Activated naive CD8-positive, alpha-beta T cell treated with anti-CD3 and anti-CD28 coated beads for 36 hours (primary cell): Measurements from ENCODE around the gene GRIA1. TPM values are rescaled to one million over a fixed set of nuclear protein-coding genes. Genes with fewer than 3 reads are reported as not detected.

Experiments used
- DNase-seq: peaks from one replicate; pipeline ENCODE4 v3.0.0; 2021
- H3K27ac Mint-ChIP-seq: one replicate; pipeline ENCODE4 v1.8.0; 2022; ENCODE audit warnings: mild to moderate bottlenecking, moderate library complexity, mixed read lengths
- H3K27me3 Mint-ChIP-seq: one replicate; pipeline ENCODE4 v1.8.0; 2022; ENCODE audit warnings: mild to moderate bottlenecking, mixed read lengths
- H3K36me3 Mint-ChIP-seq: one replicate; pipeline ENCODE4 v1.8.0; 2021; ENCODE audit warnings: mild to moderate bottlenecking, mixed read lengths
- H3K4me1 Mint-ChIP-seq: one replicate; pipeline ENCODE4 v1.8.0; 2021; ENCODE audit warnings: mixed read lengths
- H3K4me3 Mint-ChIP-seq: one replicate; pipeline ENCODE4 v1.8.0; 2022; ENCODE audit warnings: mild to moderate bottlenecking, moderate library complexity, mixed read lengths
- H3K9me3 Mint-ChIP-seq: one replicate; pipeline ENCODE4 v1.8.0; 2022; ENCODE audit warnings: mixed read lengths
- total RNA-seq, 2 experiments: library from RNA; stranded (reverse); gene quantifications; one replicate each; pipeline ENCODE4 v1.2.3, GENCODE V29; 2021

The GRIA1 gene
- total RNA-seq, 2 experiments from 2014 or later = not detected

DNA sequence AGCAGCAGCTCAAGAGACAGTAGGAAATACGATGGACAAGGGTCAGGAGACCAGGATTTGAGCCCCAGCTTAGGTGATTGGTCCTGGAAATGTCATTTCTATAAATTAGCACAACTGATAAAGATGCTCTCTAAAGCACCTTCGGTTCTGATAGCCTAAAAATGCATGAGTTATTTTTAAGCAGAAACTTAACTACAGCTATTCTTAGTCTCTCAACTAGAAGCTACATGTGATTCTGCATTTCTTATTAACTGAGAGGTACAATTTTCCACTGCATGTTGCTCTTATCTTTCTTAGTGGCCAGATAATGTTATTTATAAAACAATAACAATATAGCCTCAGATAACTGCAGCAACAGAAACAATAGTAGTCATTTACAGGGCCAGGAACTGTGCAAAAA is 136.4 kb downstream of the GRIA1 start:
- no peaks in the 10 kb centered on the region for H3K27me3 Mint-ChIP-seq
- no peak for DNase-seq
- no peak overlapping the region for H3K27ac Mint-ChIP-seq

DNA sequence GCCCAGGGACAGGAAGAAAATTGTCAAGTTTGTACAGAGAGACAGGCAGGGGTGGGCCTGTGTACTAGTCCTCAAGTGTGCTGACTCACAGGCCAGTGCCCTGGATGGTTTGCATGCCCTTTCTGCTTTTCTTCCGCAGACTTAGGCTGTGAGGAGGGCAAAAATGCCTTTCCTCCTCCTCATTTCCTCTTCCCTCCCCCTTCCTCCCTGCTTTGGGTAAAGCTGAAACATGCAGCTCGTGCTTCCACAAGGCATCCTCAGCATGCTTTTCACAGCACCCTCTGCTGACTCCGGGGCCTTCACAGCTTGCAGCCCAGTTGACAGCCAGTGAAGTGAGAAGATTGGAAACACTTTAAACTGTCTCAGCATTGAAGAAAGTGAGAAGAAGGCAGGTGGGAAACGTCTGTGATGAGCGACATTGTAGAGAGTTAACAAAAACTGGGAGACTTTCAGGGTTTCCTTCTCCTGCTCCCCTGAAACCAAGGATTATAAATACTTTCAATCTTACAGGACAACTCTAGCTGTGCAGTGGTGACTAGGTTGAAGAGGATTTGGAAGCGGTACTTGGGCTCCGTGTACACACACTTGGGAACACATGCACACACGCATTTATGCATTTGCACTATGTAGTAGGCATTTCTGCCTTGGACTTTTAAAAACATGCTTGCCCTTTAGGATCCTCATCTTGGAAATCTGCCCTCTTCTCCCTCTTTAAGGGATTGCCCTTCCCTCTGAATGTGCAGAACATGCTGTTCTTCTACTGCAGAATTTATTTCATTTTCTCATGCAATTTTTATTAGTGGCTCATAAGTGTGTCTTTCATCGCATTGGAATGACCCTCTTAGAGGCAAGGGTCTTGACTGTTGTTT is 138.8 kb downstream of the GRIA1 start:
- no peaks in the 10 kb centered on the region for H3K4me1 Mint-ChIP-seq

More for the DNA sequence above, 136.4 kb downstream of the GRIA1 start:
- H3K4me3 Mint-ChIP-seq = no peak overlapping the region
- H3K4me1 Mint-ChIP-seq = no peaks in the 10 kb centered on the region
- H3K36me3 Mint-ChIP-seq = no peaks in the 10 kb centered on the region
- peaks cover 1% of the 10 kb centered on the region for H3K9me3 Mint-ChIP-seq

DNA sequence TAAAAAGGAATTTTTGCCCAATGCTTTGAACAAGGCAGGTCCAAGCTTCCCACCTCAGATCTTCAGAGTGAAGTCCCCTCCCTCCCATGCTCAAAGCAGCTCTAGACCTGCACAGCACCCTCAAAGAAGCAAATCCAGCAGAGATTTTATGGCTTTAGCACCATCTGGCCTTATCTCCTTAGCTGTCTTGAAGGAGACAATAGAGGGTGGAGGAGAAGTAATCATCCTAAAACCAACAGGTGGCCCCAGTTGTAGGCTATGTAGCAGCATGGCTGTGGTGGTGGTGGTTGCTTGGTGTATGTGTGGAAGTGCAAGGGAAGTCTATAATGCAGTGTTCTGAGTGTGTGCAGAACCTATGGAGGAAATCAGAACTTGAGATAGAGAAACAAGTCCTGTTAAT is 140.1 kb downstream of the GRIA1 start:
- Mint-ChIP-seq H3K27me3 (peaks cover 3% of the 10 kb centered on the region), H3K4me3 (no peak overlapping the region), H3K9me3 (no peaks in the 10 kb centered on the region), H3K4me1 (no peaks in the 10 kb centered on the region), H3K36me3 (no peaks in the 10 kb centered on the region), H3K27ac (no peak overlapping the region)
- DNase-seq = no peak

More for the DNA sequence above, 138.8 kb downstream of the GRIA1 start:
- H3K27ac Mint-ChIP-seq = no peak overlapping the region
- H3K4me3 Mint-ChIP-seq = no peak overlapping the region
- H3K9me3 Mint-ChIP-seq = peaks cover 1% of the 10 kb centered on the region
- H3K36me3 Mint-ChIP-seq = no peaks in the 10 kb centered on the region
- no peak for DNase-seq
- H3K27me3 Mint-ChIP-seq = peaks cover 3% of the 10 kb centered on the region

DNA sequence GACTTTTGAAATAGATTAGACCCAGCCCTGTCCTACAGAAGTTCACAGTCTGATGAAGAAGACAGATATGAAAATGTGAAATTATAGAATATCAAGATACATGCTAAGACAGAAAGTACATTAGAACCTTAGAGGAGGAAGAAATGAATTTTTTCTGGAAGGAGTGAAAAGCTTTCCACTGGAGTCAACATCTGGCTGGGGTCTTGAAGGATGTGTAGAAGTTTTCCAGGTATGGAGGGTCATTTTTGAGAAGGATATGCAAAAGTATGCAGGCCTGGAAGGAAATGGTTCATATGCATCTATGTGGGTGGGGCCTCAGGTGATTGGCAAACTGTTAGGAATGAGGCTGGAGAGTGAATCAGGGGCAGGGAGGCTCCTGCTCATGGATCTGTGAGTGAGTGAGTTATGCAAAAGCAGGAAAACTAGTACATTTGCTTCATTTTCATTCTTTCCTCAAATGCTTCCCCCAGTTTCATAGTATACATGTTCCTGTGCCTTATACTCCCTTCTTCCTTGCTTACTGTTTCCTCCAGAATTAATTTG is 142.3 kb downstream of the GRIA1 start:
- Mint-ChIP-seq H3K4me1 (no peaks in the 10 kb centered on the region), H3K27ac (no peak overlapping the region), H3K4me3 (no peak overlapping the region), H3K27me3 (peaks cover 3% of the 10 kb centered on the region), H3K36me3 (no peaks in the 10 kb centered on the region), H3K9me3 (no peaks in the 10 kb centered on the region)
- DNase-seq = no peak

DNA sequence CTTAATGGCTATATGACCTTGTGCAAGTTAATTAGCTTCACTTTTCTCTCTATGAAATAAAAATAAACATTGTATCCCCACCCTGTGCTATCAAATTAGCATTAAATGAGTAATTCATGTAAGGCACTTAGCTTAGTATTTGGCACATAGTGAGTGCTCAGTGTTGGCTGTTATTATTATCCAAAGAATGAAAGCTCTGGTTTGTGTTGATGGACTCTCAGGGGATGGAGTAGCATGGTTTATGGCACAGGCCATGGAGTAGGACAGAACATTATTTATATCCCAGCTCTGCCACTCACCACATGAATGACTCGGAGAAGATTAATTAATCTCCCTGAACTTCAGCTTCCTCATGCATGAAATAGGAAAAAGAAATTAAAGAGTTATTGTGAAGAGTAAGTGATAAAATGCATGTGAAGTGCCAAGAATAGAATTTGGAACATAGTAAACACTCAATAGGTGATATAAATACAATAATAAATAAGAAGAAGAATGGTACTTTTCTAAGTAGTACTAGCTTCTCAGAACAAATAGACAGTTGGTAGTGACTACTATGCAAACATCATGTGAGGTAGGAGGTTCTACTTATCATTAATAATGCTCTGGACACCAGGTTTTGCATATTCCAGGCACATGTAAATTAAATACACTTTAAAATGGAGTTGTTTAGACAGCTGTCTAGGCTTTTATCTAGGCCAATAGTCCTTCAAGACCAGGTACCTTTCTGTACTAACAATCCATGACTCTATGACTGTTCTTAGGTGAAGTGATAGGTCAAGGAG is 146.4 kb downstream of the GRIA1 start:
- H3K36me3 Mint-ChIP-seq = no peaks in the 10 kb centered on the region
- DNase-seq = no peak
- H3K4me3 Mint-ChIP-seq = no peak overlapping the region
- H3K27ac Mint-ChIP-seq = no peak overlapping the region
- no peaks in the 10 kb centered on the region for H3K9me3 Mint-ChIP-seq
- peaks cover 3% of the 10 kb centered on the region for H3K27me3 Mint-ChIP-seq
- H3K4me1 Mint-ChIP-seq = no peaks in the 10 kb centered on the region

DNA sequence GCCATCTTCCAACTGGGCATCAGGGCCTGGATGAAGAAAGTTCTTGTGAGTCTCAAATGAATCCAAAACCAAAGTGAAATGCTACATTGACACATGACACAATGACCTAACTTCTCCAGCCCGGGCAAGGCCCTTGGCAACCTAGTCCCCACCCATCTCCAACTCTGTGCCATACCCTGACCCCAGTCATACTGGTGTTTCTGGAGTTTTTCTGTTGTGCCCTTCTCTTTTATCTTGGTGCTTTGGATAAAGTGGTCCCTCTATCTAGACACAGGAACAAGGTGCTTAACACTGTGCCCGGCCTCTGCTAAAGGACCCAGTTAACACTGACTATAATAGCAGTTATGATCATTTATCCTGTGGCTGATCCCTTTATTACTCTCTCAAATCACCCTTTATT is 149.8 kb downstream of the GRIA1 start:
- H3K36me3 Mint-ChIP-seq = no peaks in the 10 kb centered on the region
- DNase-seq = no peak
- no peak overlapping the region for H3K4me3 Mint-ChIP-seq
- H3K27me3 Mint-ChIP-seq = no peaks in the 10 kb centered on the region
- no peaks in the 10 kb centered on the region for H3K4me1 Mint-ChIP-seq
- no peak overlapping the region for H3K27ac Mint-ChIP-seq
- H3K9me3 Mint-ChIP-seq = no peaks in the 10 kb centered on the region

DNA sequence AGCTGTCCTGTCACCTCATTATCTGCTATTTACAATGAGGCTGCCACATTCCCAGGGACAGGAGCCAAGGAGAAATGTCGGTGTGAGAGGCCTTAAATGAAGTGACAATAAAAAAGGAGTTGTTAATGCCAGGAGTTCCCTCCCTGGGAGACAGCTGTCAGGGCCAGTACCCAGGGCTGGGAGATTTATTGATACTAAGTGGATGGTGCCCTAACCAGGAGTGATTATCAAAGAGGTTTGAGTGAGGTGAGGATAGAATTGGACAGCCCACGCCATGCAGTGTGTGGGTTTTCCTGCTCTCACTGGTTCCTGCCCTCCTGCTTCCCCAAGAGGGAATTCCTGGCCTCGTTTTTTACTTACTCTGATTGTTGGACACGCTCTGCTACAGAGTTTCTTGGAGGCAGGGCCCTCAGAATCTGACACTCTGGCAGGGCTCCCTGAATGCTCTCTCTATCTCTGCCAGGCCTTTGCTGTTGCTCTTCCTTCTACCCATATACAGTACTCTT is 150.8 kb downstream of the GRIA1 start:
- H3K4me1 Mint-ChIP-seq = no peaks in the 10 kb centered on the region

DNA sequence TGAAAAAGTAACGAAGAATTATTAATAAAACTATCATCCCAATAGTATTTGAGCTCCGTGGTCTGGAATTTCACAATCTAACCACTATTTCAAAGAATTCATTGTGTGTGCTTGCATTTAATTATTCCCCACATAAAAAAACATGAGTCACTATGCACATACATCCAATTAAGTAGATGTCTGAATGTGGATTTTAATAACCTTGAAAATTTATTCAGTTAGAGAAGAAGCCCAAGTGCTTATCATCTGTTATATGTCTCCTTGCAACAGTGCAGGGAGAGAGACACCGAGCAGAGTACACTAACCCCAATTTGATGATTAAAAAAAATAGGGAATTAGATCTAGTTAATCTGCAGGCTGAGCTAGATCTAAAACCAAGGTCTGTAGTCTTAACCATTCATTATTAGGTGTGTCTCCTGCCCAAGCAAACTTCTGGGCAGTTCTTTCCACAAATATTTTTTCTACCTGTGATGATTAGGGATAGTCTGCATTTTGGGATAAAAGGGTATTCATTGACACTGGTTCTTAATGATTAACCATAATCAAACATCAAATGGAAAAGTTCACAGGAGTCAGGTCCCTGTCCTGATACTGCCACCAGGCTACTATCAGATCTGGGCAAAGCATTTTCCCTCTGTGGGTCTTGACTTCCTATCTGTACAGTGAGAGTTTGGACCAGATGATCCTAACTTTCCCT is 164.2 kb downstream of the GRIA1 start:
- H3K27me3 Mint-ChIP-seq = no peaks in the 10 kb centered on the region
- H3K4me1 Mint-ChIP-seq = no peaks in the 10 kb centered on the region
- no peak overlapping the region for H3K27ac Mint-ChIP-seq
- H3K4me3 Mint-ChIP-seq = no peak overlapping the region
- DNase-seq = no peak
- peaks cover 2% of the 10 kb centered on the region for H3K9me3 Mint-ChIP-seq
- no peaks in the 10 kb centered on the region for H3K36me3 Mint-ChIP-seq

More for the DNA sequence above, 150.8 kb downstream of the GRIA1 start:
- H3K27me3 Mint-ChIP-seq = no peaks in the 10 kb centered on the region
- no peaks in the 10 kb centered on the region for H3K36me3 Mint-ChIP-seq
- no peaks in the 10 kb centered on the region for H3K9me3 Mint-ChIP-seq
- no peak overlapping the region for H3K27ac Mint-ChIP-seq
- no peak overlapping the region for H3K4me3 Mint-ChIP-seq
- DNase-seq = no peak

DNA sequence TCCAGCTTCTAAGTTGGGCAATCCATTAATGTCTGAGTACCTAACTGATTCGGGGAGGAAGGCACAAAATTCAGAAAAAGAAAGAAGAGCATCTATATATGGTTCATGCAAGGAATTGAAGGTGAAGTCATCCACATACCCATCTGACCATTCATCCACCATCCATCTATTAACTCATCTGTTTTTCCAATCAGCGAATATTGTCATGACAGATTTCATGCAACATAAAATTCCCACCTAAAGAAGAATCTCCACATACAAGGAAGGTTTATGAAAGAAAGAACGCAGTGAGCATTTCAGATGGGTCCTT is 164.7 kb downstream of the GRIA1 start:
- H3K27me3 Mint-ChIP-seq = no peaks in the 10 kb centered on the region
- DNase-seq = no peak
- H3K4me3 Mint-ChIP-seq = no peak overlapping the region
- no peak overlapping the region for H3K27ac Mint-ChIP-seq
- H3K9me3 Mint-ChIP-seq = no peaks in the 10 kb centered on the region
- no peaks in the 10 kb centered on the region for H3K4me1 Mint-ChIP-seq
- H3K36me3 Mint-ChIP-seq = no peaks in the 10 kb centered on the region

DNA sequence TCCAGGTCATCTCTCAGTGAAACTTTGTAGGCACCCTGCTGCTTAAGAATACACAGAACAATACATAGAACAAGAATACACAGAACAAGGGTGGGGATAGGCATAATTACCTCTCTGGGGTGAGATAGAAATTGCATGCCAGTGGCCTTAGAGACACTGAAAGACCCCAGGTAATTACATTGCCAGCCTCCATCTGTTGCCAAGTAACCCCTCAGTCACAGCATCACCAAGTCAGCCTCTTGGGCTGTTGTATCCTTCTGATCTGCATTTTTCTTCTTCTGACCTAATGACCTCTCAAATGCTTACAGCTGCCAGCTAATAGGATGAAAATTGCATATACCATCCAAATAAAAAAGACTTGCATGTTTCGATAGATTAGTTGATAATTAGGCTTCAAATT is 167.7 kb downstream of the GRIA1 start:
- Mint-ChIP-seq H3K4me3 (no peak overlapping the region), H3K27ac (no peak overlapping the region), H3K4me1 (no peaks in the 10 kb centered on the region), H3K27me3 (no peaks in the 10 kb centered on the region), H3K9me3 (no peaks in the 10 kb centered on the region), H3K36me3 (no peaks in the 10 kb centered on the region)
- no peak for DNase-seq

DNA sequence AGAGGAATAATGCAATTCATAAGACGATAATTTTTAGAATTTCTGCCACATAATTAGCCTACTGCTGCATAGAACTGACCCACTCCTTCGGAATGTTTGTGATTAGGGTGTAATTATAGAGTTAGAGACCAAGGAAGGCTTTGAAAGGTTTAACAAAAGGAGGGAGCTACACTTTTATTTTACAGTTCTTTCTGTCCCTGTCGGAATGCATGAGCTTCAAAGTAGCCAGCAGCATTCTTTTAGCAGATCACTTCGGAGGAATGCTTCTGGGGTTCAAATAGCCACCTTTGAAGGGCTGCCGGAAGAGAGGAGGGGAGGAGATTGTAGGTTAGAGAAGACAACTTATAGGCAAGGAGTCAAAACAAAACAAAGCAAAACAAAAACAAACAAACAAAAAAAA is 168.1 kb downstream of the GRIA1 start:
- H3K9me3 Mint-ChIP-seq = no peaks in the 10 kb centered on the region
- no peaks in the 10 kb centered on the region for H3K4me1 Mint-ChIP-seq
- H3K27me3 Mint-ChIP-seq = no peaks in the 10 kb centered on the region
- no peak overlapping the region for H3K27ac Mint-ChIP-seq
- no peak for DNase-seq
- H3K36me3 Mint-ChIP-seq = no peaks in the 10 kb centered on the region
- H3K4me3 Mint-ChIP-seq = no peak overlapping the region

DNA sequence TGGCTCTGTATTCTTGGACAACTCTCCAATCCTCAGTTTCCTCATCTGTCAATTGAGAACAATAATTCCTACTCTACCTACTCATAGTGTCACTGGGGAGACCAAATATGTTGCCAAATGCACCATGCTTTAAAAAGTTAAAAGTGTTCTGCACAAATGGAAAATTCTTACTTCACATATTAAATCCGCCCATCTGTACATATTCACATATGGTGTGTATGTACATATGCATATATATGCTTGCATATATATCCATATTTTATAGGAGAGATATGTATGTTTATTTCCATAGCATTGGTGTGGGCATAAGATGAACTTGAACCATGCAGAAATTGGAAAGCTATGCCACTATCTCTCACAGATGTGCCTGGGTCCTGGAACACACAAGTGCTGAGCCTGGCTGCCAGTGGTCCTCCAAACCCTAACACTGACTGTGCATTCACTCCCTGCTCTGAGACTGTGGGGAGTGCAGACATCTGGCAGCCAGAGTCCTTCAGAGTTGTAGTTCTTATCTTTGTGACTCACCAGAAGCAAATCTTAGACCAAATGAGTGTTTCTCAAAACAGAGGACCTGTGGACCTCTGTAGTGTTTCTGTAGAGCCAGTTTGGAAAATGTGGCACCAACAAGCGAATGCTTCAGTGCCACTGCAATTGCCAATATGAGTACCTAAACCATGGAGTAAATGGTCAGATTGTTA is 168.7 kb downstream of the GRIA1 start:
- Mint-ChIP-seq H3K4me1 (no peaks in the 10 kb centered on the region), H3K9me3 (no peaks in the 10 kb centered on the region), H3K4me3 (no peak overlapping the region), H3K36me3 (no peaks in the 10 kb centered on the region), H3K27me3 (no peaks in the 10 kb centered on the region), H3K27ac (no peak overlapping the region)
- DNase-seq = no peak

DNA sequence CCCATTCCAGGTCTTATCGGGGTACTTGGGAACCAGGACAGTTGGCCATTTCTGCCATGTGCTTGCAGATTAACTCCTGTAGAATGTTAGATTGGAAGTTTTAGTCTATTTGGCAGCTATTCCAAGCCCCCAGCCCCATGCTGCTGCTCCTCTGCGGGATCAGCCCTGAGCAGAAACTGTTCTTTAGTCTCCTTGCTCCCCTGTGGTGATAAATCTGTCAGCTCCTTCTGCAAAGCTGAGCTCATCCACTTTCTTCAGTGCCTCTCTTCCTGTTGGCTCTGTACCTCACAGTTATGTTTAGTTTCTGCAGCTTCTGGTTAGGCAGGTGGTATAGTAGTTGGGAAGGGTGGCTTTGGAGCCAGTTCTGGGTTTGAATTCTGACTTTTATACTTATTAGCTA is 170.4 kb downstream of the GRIA1 start:
- DNase-seq = no peak
- H3K4me1 Mint-ChIP-seq = no peaks in the 10 kb centered on the region
- no peaks in the 10 kb centered on the region for H3K9me3 Mint-ChIP-seq
- H3K36me3 Mint-ChIP-seq = no peaks in the 10 kb centered on the region
- no peak overlapping the region for H3K4me3 Mint-ChIP-seq
- H3K27ac Mint-ChIP-seq = no peak overlapping the region
- no peaks in the 10 kb centered on the region for H3K27me3 Mint-ChIP-seq

DNA sequence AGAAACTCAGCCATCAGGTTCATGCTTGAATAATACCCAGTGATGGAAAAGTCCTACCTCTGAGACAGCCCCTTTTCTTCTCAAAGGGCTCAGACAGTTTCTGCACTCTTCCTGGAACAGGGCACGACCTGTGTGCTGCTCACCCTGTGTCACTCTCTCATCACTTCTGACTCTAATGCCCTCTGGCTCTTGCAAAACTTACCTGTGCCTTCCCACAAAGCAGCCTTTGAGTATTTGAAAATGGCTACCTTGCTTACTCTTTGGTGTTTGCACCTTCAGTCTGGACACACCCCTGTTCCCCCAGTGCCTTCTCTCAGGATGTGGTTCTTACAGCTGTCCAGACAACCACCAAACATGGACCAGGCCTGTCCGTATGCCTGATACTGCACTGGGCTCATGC is 171.4 kb downstream of the GRIA1 start:
- DNase-seq = no peak
- H3K9me3 Mint-ChIP-seq = no peaks in the 10 kb centered on the region
- no peaks in the 10 kb centered on the region for H3K36me3 Mint-ChIP-seq
- H3K27ac Mint-ChIP-seq = no peak overlapping the region
- H3K4me3 Mint-ChIP-seq = no peak overlapping the region
- no peaks in the 10 kb centered on the region for H3K4me1 Mint-ChIP-seq
- H3K27me3 Mint-ChIP-seq = no peaks in the 10 kb centered on the region
